HCT116 (cell line): ENCODE data around the gene HLA-E. TPM values are rescaled to one million over a fixed set of nuclear protein-coding genes. Genes with fewer than 3 reads are reported as not detected.
A peak's percentile ranks its signal among the peaks of the same experiment; 100 is the strongest.
"Not testable (repeated sequence)": the region's sequence is repeated elsewhere in the genome, so short reads cannot be mapped to it uniquely, and the experiment has no call there.

Source experiments
- ATAC-seq: fragments of 200-7000 bp; cut with Tn5 transposase; 2 replicates; pipeline ENCODE4 v1.9.1; 2020; ENCODE audit warnings: mild to moderate bottlenecking, moderate library complexity
- BruUV-seq: library from RNA; stranded (reverse); fragments of 400-500 nt; replicated peaks from 2 replicates; lab custom pipeline; 2021; lab: Mats Ljungman, UMichigan
- CTCF ChIA-PET: fragments of 300-600 bp; sonication (Branson Sonifier 250); formaldehyde crosslinking; loops from one replicate; lab custom pipeline; 2021; ENCODE audit warnings: antibody characterized with exemption; lab: Charles Lee
- POLR2A ChIA-PET: fragments of 300-600, 350-600 bp; sonication (Branson Sonifier 250); formaldehyde crosslinking; loops from one replicate; lab custom pipeline; 2021; ENCODE audit warnings: antibody characterized with exemption; lab: Charles Lee
- RAD21 ChIA-PET, 2 experiments: fragments of 300-600 bp; sonication (Branson Sonifier 250); formaldehyde crosslinking; loops; one replicate each; lab custom pipeline; 2023; ENCODE audit warnings: low total read pairs in 2 of 2; ENCODE audit not compliant: uncharacterized antibody in 2 of 2, unreplicated experiment in 2 of 2, low non-redundant PET in 1 of 2; lab: Charles Lee
- DNase-seq: peaks from one replicate; pipeline ENCODE4 v3.0.0-alpha.2; 2010; ENCODE audit warnings: low read depth, low spot score
- H2AFZ ChIP-seq: fragments of 200-600 bp; shearing (Covaris generic), sonication (generic); 2 replicates; pipeline ENCODE4 v1.6.1; 2017; ENCODE audit warnings: low read depth, mixed run types, mixed read lengths, antibody characterized with exemption, low read length; ENCODE audit not compliant: poor library complexity, severe bottlenecking
- H3K27ac ChIP-seq: 2 replicates; pipeline ENCODE4 v1.5.1; 2012; ENCODE audit warnings: low read depth, low read length
- H3K27me3 ChIP-seq: fragments of 200-600 bp; sonication (generic); 2 replicates; pipeline ENCODE4 v1.6.1; 2016; ENCODE audit warnings: mixed run types, low read length, mixed read lengths; ENCODE audit not compliant: insufficient read depth
- H3K36me3 ChIP-seq, 2 experiments: fragments of 200-500 bp in 1 of 2; fragments of 200-600 bp in 1 of 2; sonication (Bioruptor generic) in 1 of 2; sonication (generic) in 1 of 2; 2 replicates each; pipeline versions ENCODE4 v1.5.1 to v1.6.1; 2014 to 2016; ENCODE audit warnings: low read length in 2 of 2, inconsistent platforms in 1 of 2, mixed read lengths in 1 of 2, mixed run types in 1 of 2; ENCODE audit not compliant: insufficient read depth in 2 of 2, control insufficient read depth in 1 of 2
- H3K4me1 ChIP-seq, 2 experiments: fragments of 200-600 bp in 1 of 2; sonication (generic) in 1 of 2; 2 replicates each; pipeline versions ENCODE4 v1.5.1 to v1.6.1; 2012 to 2017; ENCODE audit warnings: low read length in 2 of 2, inconsistent platforms in 1 of 2, mild to moderate bottlenecking in 1 of 2, mixed read lengths in 1 of 2, mixed run types in 1 of 2, moderate library complexity in 1 of 2; ENCODE audit not compliant: insufficient read depth in 2 of 2, control insufficient read depth in 1 of 2
- H3K4me2 ChIP-seq: fragments of 200-600 bp; sonication (generic); 2 replicates; pipeline ENCODE4 v1.6.1; 2017; ENCODE audit warnings: mixed run types, low read length, mixed read lengths
- H3K4me3 ChIP-seq, 2 experiments: fragments of 200-600 bp in 1 of 2; sonication (generic) in 1 of 2; replicated peaks in 1 of 2; 2 replicates each; pipeline ENCODE4 v1.5.1; 2011 to 2016; ENCODE audit warnings: low read length in 2 of 2, control low read depth in 1 of 2, low read depth in 1 of 2, mild to moderate bottlenecking in 1 of 2, mixed read lengths in 1 of 2, mixed run types in 1 of 2
- H3K79me2 ChIP-seq: fragments of 200-600 bp; sonication (generic); 2 replicates; pipeline ENCODE4 v1.6.1; 2017; ENCODE audit warnings: mild to moderate bottlenecking, mixed run types, low read length, moderate library complexity, mixed read lengths; ENCODE audit not compliant: insufficient read depth
- H3K9ac ChIP-seq: fragments of 200-600 bp; sonication (generic); 2 replicates; pipeline ENCODE4 v1.6.1; 2016; ENCODE audit warnings: low read length, mixed read lengths
- H3K9me2 ChIP-seq: fragments of 200-600 bp; sonication (generic), shearing (Covaris generic); 2 replicates; pipeline ENCODE4 v1.6.1; 2017; ENCODE audit warnings: mixed run types, mild to moderate bottlenecking, moderate library complexity; ENCODE audit not compliant: insufficient read depth
- H3K9me3 ChIP-seq, 2 experiments: fragments of 200-500 bp in 1 of 2; fragments of 200-600 bp in 1 of 2; sonication (Bioruptor generic) in 1 of 2; sonication (generic) in 1 of 2; 2 replicates each; pipeline ENCODE4 v1.6.1; 2014 to 2017; ENCODE audit warnings: low read length in 2 of 2, mixed read lengths in 2 of 2, inconsistent platforms in 1 of 2, low read depth in 1 of 2, mild to moderate bottlenecking in 1 of 2, mixed run types in 1 of 2, moderate library complexity in 1 of 2; ENCODE audit not compliant: control insufficient read depth in 1 of 2, insufficient read depth in 1 of 2
- H4K20me1 ChIP-seq: fragments of 200-600 bp; sonication (generic), shearing (Covaris generic); 2 replicates; pipeline ENCODE4 v1.6.1; 2017; ENCODE audit warnings: mixed run types, mild to moderate bottlenecking, moderate library complexity; ENCODE audit not compliant: insufficient read depth
- CBX3 ChIP-seq: IDR thresholded peaks from 2 replicates; pipeline ENCODE4 v1.6.1; 2012; ENCODE audit warnings: low read depth
- CTCF ChIP-seq, 3 experiments: fragments of 200-600 bp in 1 of 3; sonication (generic) in 1 of 3; IDR thresholded peaks in 2 of 3; conservative IDR thresholded peaks in 1 of 3; 2 replicates each; pipeline ENCODE4 v1.5.1; 2012 to 2017; ENCODE audit warnings: low read depth in 2 of 3, low read length in 2 of 3, antibody characterized with exemption in 1 of 3, borderline replicate concordance in 1 of 3, control low read depth in 1 of 3, mild to moderate bottlenecking in 1 of 3, mixed read lengths in 1 of 3, mixed run types in 1 of 3, moderate library complexity in 1 of 3; ENCODE audit not compliant: insufficient read depth in 1 of 3
- EGR1 ChIP-seq: IDR thresholded peaks from 2 replicates; pipeline ENCODE4 v1.6.1; 2012; ENCODE audit warnings: low read depth
- SRF ChIP-seq: IDR thresholded peaks from 2 replicates; pipeline ENCODE4 v1.6.1; 2012; ENCODE audit warnings: low read depth
- YY1 ChIP-seq: IDR thresholded peaks from 2 replicates; pipeline ENCODE4 v1.6.1; 2011; ENCODE audit warnings: low read length, low read depth, moderate library complexity, mild to moderate bottlenecking; ENCODE audit not compliant: insufficient replicate concordance; ENCODE audit errors: extremely low read depth
- intact Hi-C: fragments of 100-400 bp; cut with micrococcal nuclease; formaldehyde crosslinking; loops from 2 replicates; pipeline ENCODE4 v1.10.0; 2022
- total RNA-seq: library from RNA; stranded (reverse); gene quantifications from one replicate; pipeline ENCODE4 v1.2.1, GENCODE V29; 2021; ENCODE audit not compliant: unreplicated experiment

The HLA-E gene
- total RNA-seq, 1 experiment from 2014 or later = 108 TPM

DNA sequence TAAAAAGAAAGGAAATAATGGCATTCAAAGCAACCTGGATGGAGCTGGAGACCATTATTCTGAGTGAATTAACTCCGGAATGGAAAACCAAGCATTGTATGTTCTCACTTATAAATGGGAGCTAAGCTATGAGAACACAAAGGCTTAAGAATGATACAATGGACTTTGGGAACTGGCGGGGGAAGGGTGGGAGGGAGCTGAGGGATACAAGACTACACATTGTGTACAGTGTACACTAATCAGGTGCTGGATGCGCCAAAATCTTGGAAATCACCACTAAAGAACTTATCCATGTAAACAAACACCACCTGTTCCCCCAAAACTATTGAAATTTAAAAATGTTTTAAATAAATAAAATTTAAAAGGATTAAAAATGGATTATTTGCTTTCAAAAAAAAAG is 4.1 kb upstream of the HLA-E start (continued):
- TF ChIP-seq CTCF (IDR thresholded peaks at IDR 0.05 in 2 of 3, conservative IDR thresholded peaks at IDR 0.05 in 1 of 3; ENCODE audit: borderline replicate concordance in 1 of 3, insufficient read depth in 1 of 3, low read depth in 2 of 3, low read length in 2 of 3) (no peak), YY1 (no peak), EGR1 (no peak)

DNA sequence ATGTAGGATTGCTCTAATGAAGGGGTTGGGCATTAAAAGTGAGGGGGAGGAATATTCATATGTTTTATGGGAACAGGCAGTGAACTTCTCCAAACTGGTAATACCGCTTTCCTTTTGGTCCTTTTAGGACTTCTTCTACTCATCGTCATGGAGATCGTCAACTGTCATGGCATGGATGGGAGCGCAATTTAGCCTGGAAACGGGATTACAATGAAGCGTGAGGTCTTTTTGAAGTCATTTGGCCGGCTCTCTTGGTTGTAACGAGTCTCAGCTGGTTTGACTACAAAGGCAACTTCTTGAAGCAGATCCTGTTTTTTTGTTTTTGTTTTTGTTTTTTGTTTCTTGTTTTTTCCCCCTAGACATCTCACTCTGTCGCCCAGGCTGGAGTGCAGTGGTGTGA is 1.4 kb upstream of the HLA-E start:
- no peak for DNase-seq
- Histone ChIP-seq H3K36me3 (peaks cover 8 to 15% of the 10 kb centered on the region in 2 experiments; a peak in 3 of 4 replicates), H3K9me2 (no peaks in the 10 kb centered on the region), H2AFZ (no peak overlapping the region), H3K9me3 (no peaks in the 10 kb centered on the region)
- POLR2A ChIA-PET = no interaction called here
- no TSS peak for BruUV-seq
- TF ChIP-seq SRF = no peak
- TF ChIP-seq CBX3 = no peak
- no peak for TF ChIP-seq CTCF (IDR thresholded peaks at IDR 0.05 in 2 of 3, conservative IDR thresholded peaks at IDR 0.05 in 1 of 3; ENCODE audit: borderline replicate concordance in 1 of 3, insufficient read depth in 1 of 3, low read depth in 2 of 3, low read length in 2 of 3)
- TF ChIP-seq, all 23 proteins: peak for 0
- ChIA-PET RAD21 (no interaction called here), CTCF (no interaction called here)
- Histone ChIP-seq H3K4me2 (no peak overlapping the region), H3K27me3 (no peaks in the 10 kb centered on the region), H3K9ac (no peak overlapping the region), H4K20me1 (0 out of 2 replicates have a peak, but pooled peaks cover 6% of the 10 kb centered on the region), H3K27ac (no peak overlapping the region), H3K4me1 (peaks cover 8 to 17% of the 10 kb centered on the region in 2 experiments), H3K4me3 (no peak overlapping the region), H3K79me2 (peaks cover 21% of the 10 kb centered on the region)
- no peak for ATAC-seq
- intact Hi-C loops = no loop called here

- peak overlapping the region; percentile 94 for H3K27ac ChIP-seq
- H3K27me3 ChIP-seq, H4K20me1 ChIP-seq, RAD21 ChIA-PET, CTCF ChIA-PET, H3K9me2 ChIP-seq, DNase-seq, H2AFZ ChIP-seq, ATAC-seq, BruUV-seq, H3K9me3 ChIP-seq, POLR2A ChIA-PET: not testable (repeated sequence)
- H3K9ac ChIP-seq = peak overlapping the region; percentile 93
- intact Hi-C loops = loop anchor here (1.0 kb wide), 1 partner anchor 28 kb away; no protein-coding TSS in a partner anchor
- H3K4me1 ChIP-seq = peaks cover 8 to 17% of the 10 kb centered on the region in 2 experiments
- H3K4me3 ChIP-seq = peak overlapping the region; percentile 90
- H3K36me3 ChIP-seq = peaks cover 8 to 15% of the 10 kb centered on the region in 2 experiments; a peak in 3 of 4 replicates
- peak overlapping the region; percentile 97 for H3K4me2 ChIP-seq
- H3K79me2 ChIP-seq = peaks cover 21% of the 10 kb centered on the region
Measured at GRCh38 chr6:30488697-30489080, 620 bp upstream of the HLA-E start.
